Caco-2 (cell line): ENCODE measurements around the gene CCDC47. TPM values are rescaled to one million over a fixed set of nuclear protein-coding genes. Genes with fewer than 3 reads are reported as not detected.

Experiments
- BruUV-seq: library from RNA; stranded (reverse); fragments of 400-500 nt; replicated peaks from 2 replicates; lab custom pipeline; 2021; lab: Mats Ljungman, UMichigan
- CTCF ChIA-PET: fragments of 300-600 bp; sonication (Branson Sonifier 250); formaldehyde crosslinking; loops from one replicate; lab custom pipeline; 2022; ENCODE audit warnings: antibody characterized with exemption; lab: Charles Lee
- POLR2A ChIA-PET: fragments of 300-600 bp; sonication (Branson Sonifier 250); formaldehyde crosslinking; loops from one replicate; lab custom pipeline; 2022; ENCODE audit warnings: antibody characterized with exemption; lab: Charles Lee
- DNase-seq, 2 experiments: peaks; one replicate each; pipeline versions ENCODE4 v3.0.0 to v3.0.0-alpha.2; 2020 to 2022
- H3K27me3 ChIP-seq: replicated peaks from 2 replicates; pipeline ENCODE4 v1.6.0; 2011; ENCODE audit warnings: low read length; ENCODE audit not compliant: control insufficient read depth, insufficient read depth
- H3K36me3 ChIP-seq: 2 replicates; pipeline ENCODE4 v1.5.1; 2011; ENCODE audit warnings: low read length; ENCODE audit not compliant: control insufficient read depth, insufficient read depth
- H3K4me1 ChIP-seq: fragments of 250-450 bp; sonication (Bioruptor Pico); 2 replicates; pipeline ENCODE4 v1.5.1; 2020; ENCODE audit warnings: mild to moderate bottlenecking
- H3K4me3 ChIP-seq: 2 replicates; pipeline ENCODE4 v1.5.1; 2011; ENCODE audit warnings: low read depth, mild to moderate bottlenecking, control low read depth, low read length
- H3K9me3 ChIP-seq: fragments of 250-450 bp; sonication (Bioruptor Pico); 2 replicates; pipeline ENCODE4 v1.5.1; 2020; ENCODE audit warnings: mild to moderate bottlenecking, moderate library complexity
- H3K27ac Mint-ChIP-seq: one replicate; pipeline ENCODE4 v1.8.0; 2022; ENCODE audit warnings: mixed read lengths; ENCODE audit not compliant: unreplicated experiment
- H3K27me3 Mint-ChIP-seq: one replicate; pipeline ENCODE4 v1.8.0; 2022; ENCODE audit warnings: mixed read lengths; ENCODE audit not compliant: insufficient read depth, unreplicated experiment
- H3K36me3 Mint-ChIP-seq: one replicate; pipeline ENCODE4 v1.8.0; 2022; ENCODE audit warnings: mild to moderate bottlenecking, mixed read lengths; ENCODE audit not compliant: insufficient read depth, unreplicated experiment
- H3K4me1 Mint-ChIP-seq: one replicate; pipeline ENCODE4 v1.8.0; 2022; ENCODE audit warnings: low read depth, mixed read lengths; ENCODE audit not compliant: unreplicated experiment
- H3K4me3 Mint-ChIP-seq: one replicate; pipeline ENCODE4 v1.8.0; 2022; ENCODE audit warnings: mild to moderate bottlenecking, moderate library complexity, mixed read lengths; ENCODE audit not compliant: unreplicated experiment
- H3K9me3 Mint-ChIP-seq: one replicate; pipeline ENCODE4 v1.8.0; 2022; ENCODE audit warnings: mixed read lengths; ENCODE audit not compliant: unreplicated experiment
- intact Hi-C: fragments of 100-400 bp; cut with micrococcal nuclease; formaldehyde crosslinking; loops from one replicate; pipeline ENCODE4 v1.10.0; 2022; ENCODE audit not compliant: unreplicated experiment
- total RNA-seq: library from RNA; stranded (reverse); gene quantifications from 2 replicates; pipeline ENCODE4 v1.2.3, GENCODE V29; 2022
- TF ChIP-seq, protein P1 (sequence below), 2 experiments: fragments of 200-600 bp in 1 of 2; IDR thresholded peaks; 1 replicate in 1 of 2; 2 replicates in 1 of 2; pipeline versions ENCODE4 v1.5.1 to v1.8.0; 2011 to 2022; ENCODE audit warnings: antibody characterized with exemption in 1 of 2, control low read depth in 1 of 2, inconsistent platforms in 1 of 2, low read depth in 1 of 2, low read length in 1 of 2, mild to moderate bottlenecking in 1 of 2, moderate library complexity in 1 of 2; ENCODE audit not compliant: insufficient read depth in 1 of 2, severe bottlenecking in 1 of 2, unreplicated experiment in 1 of 2

CCDC47 gene
- total RNA-seq, 1 experiment from 2014 or later = 125 TPM

DNA sequence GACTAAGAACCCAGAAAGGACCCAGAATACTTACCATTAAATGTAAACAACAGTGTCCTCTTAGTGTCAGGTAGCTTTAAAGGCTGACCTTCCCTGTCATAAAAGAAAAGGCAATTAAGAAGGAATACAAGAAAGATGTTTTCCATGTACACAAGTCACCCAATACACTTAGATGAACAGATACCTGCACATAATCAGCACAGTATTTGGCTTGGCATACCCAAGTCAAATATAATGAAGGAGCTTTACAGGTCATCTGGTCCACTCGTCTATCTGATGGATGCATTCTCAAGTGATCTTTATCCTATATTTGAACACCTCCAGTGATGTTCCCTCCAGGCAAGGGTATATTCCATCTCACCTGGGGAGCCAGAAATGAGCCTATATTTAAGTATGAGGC is 20.7 kb downstream of the CCDC47 start:
- Mint-ChIP-seq H3K27me3 (no peaks in the 10 kb centered on the region), H3K9me3 (no peaks in the 10 kb centered on the region), H3K27ac (no peak overlapping the region), H3K36me3 (peaks cover 86% of the 10 kb centered on the region), H3K4me3 (no peak overlapping the region), H3K4me1 (peaks cover 7% of the 10 kb centered on the region)
- no peak for DNase-seq
- ChIA-PET CTCF (no interaction called here), POLR2A (no interaction called here)
- intact Hi-C loops = no loop called here
- BruUV-seq = no TSS peak
- Histone ChIP-seq H3K9me3 (no peaks in the 10 kb centered on the region), H3K27me3 (no peaks in the 10 kb centered on the region), H3K4me3 (no peak overlapping the region), H3K4me1 (no peaks in the 10 kb centered on the region), H3K36me3 (peaks cover 7% of the 10 kb centered on the region)
- TF ChIP-seq, protein P1, sequence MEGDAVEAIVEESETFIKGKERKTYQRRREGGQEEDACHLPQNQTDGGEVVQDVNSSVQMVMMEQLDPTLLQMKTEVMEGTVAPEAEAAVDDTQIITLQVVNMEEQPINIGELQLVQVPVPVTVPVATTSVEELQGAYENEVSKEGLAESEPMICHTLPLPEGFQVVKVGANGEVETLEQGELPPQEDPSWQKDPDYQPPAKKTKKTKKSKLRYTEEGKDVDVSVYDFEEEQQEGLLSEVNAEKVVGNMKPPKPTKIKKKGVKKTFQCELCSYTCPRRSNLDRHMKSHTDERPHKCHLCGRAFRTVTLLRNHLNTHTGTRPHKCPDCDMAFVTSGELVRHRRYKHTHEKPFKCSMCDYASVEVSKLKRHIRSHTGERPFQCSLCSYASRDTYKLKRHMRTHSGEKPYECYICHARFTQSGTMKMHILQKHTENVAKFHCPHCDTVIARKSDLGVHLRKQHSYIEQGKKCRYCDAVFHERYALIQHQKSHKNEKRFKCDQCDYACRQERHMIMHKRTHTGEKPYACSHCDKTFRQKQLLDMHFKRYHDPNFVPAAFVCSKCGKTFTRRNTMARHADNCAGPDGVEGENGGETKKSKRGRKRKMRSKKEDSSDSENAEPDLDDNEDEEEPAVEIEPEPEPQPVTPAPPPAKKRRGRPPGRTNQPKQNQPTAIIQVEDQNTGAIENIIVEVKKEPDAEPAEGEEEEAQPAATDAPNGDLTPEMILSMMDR (IDR thresholded peaks at IDR 0.05; ENCODE audit: insufficient read depth in 1 of 2, low read depth in 1 of 2, low read length in 1 of 2, severe bottlenecking in 1 of 2, unreplicated experiment in 1 of 2) = no peak

DNA sequence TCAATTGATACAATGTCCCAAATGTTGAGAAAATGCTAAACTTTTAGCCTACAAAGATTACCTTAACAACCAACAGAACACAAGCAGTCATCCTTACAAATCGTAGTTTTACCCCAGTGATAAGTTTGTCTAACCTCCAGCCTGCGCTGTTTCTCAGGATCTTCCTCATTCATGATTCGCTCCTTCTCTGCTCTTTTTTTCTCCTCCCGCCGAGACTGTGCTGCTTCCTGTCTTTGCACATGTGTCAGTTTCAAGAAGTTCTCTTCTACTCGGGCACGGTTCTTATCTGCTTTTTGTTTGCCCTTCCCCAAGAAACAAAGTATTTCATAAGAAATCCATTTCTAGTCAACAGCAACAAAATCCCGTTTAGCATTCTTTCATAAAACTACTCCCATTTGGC is 21.6 kb downstream of the CCDC47 start:
- no peak for DNase-seq
- no peak overlapping the region for H3K27ac Mint-ChIP-seq
- POLR2A ChIA-PET = interaction anchor here (0.9 kb wide), 1 partner anchor 10 kb away, joined by 3 read pairs; no protein-coding TSS in a partner anchor
- Histone ChIP-seq H3K9me3 (no peaks in the 10 kb centered on the region), H3K4me1 (no peaks in the 10 kb centered on the region), H3K36me3 (peaks cover 6% of the 10 kb centered on the region), H3K4me3 (no peak overlapping the region), H3K27me3 (no peaks in the 10 kb centered on the region)
- H3K9me3 Mint-ChIP-seq = no peaks in the 10 kb centered on the region
- peaks cover 85% of the 10 kb centered on the region for H3K36me3 Mint-ChIP-seq
- TF ChIP-seq, protein P1 (IDR thresholded peaks at IDR 0.05; ENCODE audit: insufficient read depth in 1 of 2, low read depth in 1 of 2, low read length in 1 of 2, severe bottlenecking in 1 of 2, unreplicated experiment in 1 of 2) = no peak
- CTCF ChIA-PET = interaction anchor here (0.6 kb wide), 1 partner anchor 163 kb away, joined by 3 read pairs; no protein-coding TSS in a partner anchor
- no peak overlapping the region for H3K4me3 Mint-ChIP-seq
- no TSS peak for BruUV-seq
- H3K27me3 Mint-ChIP-seq = no peaks in the 10 kb centered on the region
- H3K4me1 Mint-ChIP-seq = peaks cover 7% of the 10 kb centered on the region
- intact Hi-C loops = no loop called here

DNA sequence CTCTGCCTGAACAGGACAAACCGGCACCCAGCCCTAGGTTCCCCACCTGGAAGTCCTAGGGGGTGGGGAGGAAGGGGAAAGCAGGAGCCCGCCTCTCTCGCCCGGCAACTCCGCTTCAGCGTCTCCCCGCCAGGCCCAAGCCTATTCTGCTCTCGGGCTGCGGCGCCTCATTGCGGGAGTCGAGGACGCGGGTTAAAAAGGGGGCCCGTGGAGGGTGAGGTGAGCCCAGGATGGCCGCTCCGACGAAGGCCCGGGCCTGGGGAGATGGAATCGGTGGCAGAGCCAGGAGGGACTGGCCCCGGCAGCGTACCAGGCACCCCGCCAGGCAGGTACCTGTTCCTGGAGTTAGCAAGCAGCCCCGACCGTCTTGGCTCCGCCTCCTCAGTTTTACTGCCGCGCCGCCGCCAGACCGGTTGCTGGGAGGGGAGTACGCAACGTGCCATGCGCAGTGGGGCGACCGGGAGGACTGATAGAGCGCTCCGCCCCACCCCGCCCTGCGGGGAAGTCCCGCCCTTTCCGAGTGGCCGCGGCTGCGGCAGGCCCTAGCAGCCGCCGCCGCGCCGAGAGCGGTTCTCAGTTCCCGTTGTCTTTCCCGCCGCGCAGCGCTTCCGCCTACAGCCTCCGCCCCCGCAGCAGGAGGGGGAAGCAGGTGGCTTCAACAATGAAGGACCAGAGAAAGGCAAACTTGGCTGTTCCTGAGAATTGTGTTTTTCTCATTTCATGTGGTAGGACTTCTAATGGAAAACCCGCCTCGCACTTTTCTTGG is 31.8 kb downstream of the CCDC47 start, which contains the start of gene STRADA:
TSS of gene STRADA (minus strand) at position 392 of the 766 bp plus-strand sequence. CDS start 13,430 bp downstream, outside the sequence.
- peak; percentile 100 for DNase-seq
- no peaks in the 10 kb centered on the region for H3K27me3 ChIP-seq
- H3K27me3 Mint-ChIP-seq = no peaks in the 10 kb centered on the region
- intact Hi-C loops = loop anchor here (1.0 to 5.0 kb wide), 3 partner anchors 32 to 119 kb away; partner anchors contain the start of genes CCDC47, LIMD2 and MAP3K3
- H3K4me3 ChIP-seq = peak within 1 kb of the TSS; percentile 83
- no TSS peak for BruUV-seq
- POLR2A ChIA-PET = interaction anchor here (0.5 to 1.6 kb wide), 5 partner anchors 10 to 139 kb away, joined by 3 to 31 read pairs (median 3); partner anchors contain the start of genes CCDC47, DDX42 and MAP3K3
- H3K36me3 Mint-ChIP-seq = peaks cover 45% of the 10 kb centered on the region
- H3K9me3 ChIP-seq = no peaks in the 10 kb centered on the region
- CTCF ChIA-PET = interaction anchor here (0.5 to 1.2 kb wide), 3 partner anchors 30 to 316 kb away, joined by 3 to 4 read pairs (median 3); no protein-coding TSS in a partner anchor
- no peaks in the 10 kb centered on the region for H3K36me3 ChIP-seq
- H3K4me1 ChIP-seq = peaks cover 9% of the 10 kb centered on the region
- TF ChIP-seq, protein P1 (IDR thresholded peaks at IDR 0.05; ENCODE audit: insufficient read depth in 1 of 2, low read depth in 1 of 2, low read length in 1 of 2, severe bottlenecking in 1 of 2, unreplicated experiment in 1 of 2) = no peak
- no peaks in the 10 kb centered on the region for H3K9me3 Mint-ChIP-seq
- peaks cover 6% of the 10 kb centered on the region for H3K4me1 Mint-ChIP-seq
- H3K27ac Mint-ChIP-seq = peak within 1 kb of the TSS; percentile 96
- peak within 1 kb of the TSS; percentile 96 for H3K4me3 Mint-ChIP-seq
